Body of pancreas (tissue), 4 donors: ENCODE data around the gene SELENOW. TPM values are rescaled to one million over a fixed set of nuclear protein-coding genes. Genes with fewer than 3 reads are reported as not detected.

ENCODE experiments used
- ATAC-seq: fragments of 150-250 bp; one replicate; pipeline ENCODE4 v1.9.1; 2016
- DNase-seq, 4 donors: peaks; one replicate each; pipeline ENCODE4 v3.0.0-alpha.2; 2019
- H3K27ac ChIP-seq, 4 donors: fragments of 200-600 bp; sonication (generic); 1 replicate in 3 of 4; 2 replicates in 1 of 4; pipeline versions ENCODE4 v1.5.1 to v1.6.1; 2016 to 2019; ENCODE audit warnings: mild to moderate bottlenecking in 1 of 4, mixed read lengths in 1 of 4, moderate library complexity in 1 of 4
- H3K27me3 ChIP-seq, 2 donors: fragments of 200-600 bp; sonication (generic); one replicate each; pipeline ENCODE4 v1.6.0; 2016; ENCODE audit warnings: mild to moderate bottlenecking in 1 of 2
- H3K36me3 ChIP-seq, 2 donors: fragments of 200-600 bp; sonication (generic); replicated peaks in 1 of 2; 2 replicates each; pipeline ENCODE4 v1.5.1; 2016; ENCODE audit warnings: low read depth in 2 of 2; ENCODE audit not compliant: insufficient read depth in 1 of 2
- H3K4me1 ChIP-seq: fragments of 200-600 bp; sonication (generic); one replicate; pipeline ENCODE4 v1.6.0; 2016
- H3K4me3 ChIP-seq, 2 donors: fragments of 200-600 bp; sonication (generic); 1 replicate in 1 of 2; 2 replicates in 1 of 2; pipeline ENCODE4 v1.5.1; 2016 to 2019
- H3K9me3 ChIP-seq, 3 donors: fragments of 200-600 bp; sonication (generic); 1 replicate in 2 of 3; 2 replicates in 1 of 3; pipeline ENCODE4 v1.5.1; 2016
- POLR2A ChIP-seq, 3 donors: fragments of 450-650 bp; IDR thresholded peaks; one replicate each; pipeline ENCODE4 v1.6.1; 2016; ENCODE audit warnings: antibody characterized with exemption in 3 of 3, mild to moderate bottlenecking in 2 of 3
- WGBS, 2 donors: methylation state at CpG; one replicate each; pipeline ENCODE4 v1.1.5; 2017; 5-methylcytosine and 5-hydroxymethylcytosine counted together
- intact Hi-C: fragments of 100-400 bp; cut with DNase I; formaldehyde crosslinking; loops from one replicate; pipeline ENCODE4 v1.15.1; 2023
- total RNA-seq, 2 donors: library from RNA; depleted of rRNA; stranded (reverse); fragments of >200 nt; gene quantifications; one replicate each; pipeline ENCODE4 v1.1.0, GENCODE V29; 2016
- TF ChIP-seq, protein P1 (sequence below), 7 experiments: fragments of 450-650 bp in 4 of 7; fragments of 200-600 bp in 3 of 7; sonication (generic) in 3 of 7; IDR thresholded peaks; one replicate each; pipeline ENCODE4 v1.5.1; 2016 to 2019; ENCODE audit warnings: antibody characterized with exemption in 7 of 7

Gene SELENOW
- total RNA-seq, 2 donors from 2014 or later: 189 to 296 TPM

DNA sequence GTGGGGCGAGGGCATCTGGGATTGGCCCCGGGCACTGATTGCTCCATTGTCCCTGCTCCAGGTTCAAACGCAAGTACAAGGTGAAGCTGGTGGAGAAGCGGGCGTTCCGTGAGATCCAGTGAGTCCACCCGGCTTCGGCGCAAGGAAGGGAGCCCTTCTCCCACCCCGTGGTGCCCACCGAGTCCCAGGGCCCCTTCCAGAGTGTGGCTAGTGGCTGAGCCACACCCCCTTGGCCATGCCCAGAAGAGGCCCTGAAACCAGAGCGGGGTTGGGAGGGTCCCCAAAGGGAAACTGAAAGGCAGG, 21.9 kb upstream of the SELENOW start:
- intact Hi-C loops: loop anchor here (5.0 kb wide), 1 partner anchor 49 kb away; no protein-coding TSS in a partner anchor
- DNase-seq (no peak), ATAC-seq (no peak)
- Histone ChIP-seq H3K27me3 (no peaks in the 10 kb centered on the region), H3K4me3 (no peak overlapping the region), H3K4me1 (peaks cover 15% of the 10 kb centered on the region), H3K9me3 (no peaks in the 10 kb centered on the region), H3K27ac (peak overlapping the region in 2 of 4 donors; percentile 12 to 80), H3K36me3 (peaks cover 15 to 43% of the 10 kb centered on the region in 2 donors)
- WGBS, 2 donors: 94 to 96% methylated on average over 5 to 11 of the region's 12 CpGs
- TF ChIP-seq POLR2A (IDR thresholded peaks at IDR 0.05): no peak
- TF ChIP-seq, protein P1, sequence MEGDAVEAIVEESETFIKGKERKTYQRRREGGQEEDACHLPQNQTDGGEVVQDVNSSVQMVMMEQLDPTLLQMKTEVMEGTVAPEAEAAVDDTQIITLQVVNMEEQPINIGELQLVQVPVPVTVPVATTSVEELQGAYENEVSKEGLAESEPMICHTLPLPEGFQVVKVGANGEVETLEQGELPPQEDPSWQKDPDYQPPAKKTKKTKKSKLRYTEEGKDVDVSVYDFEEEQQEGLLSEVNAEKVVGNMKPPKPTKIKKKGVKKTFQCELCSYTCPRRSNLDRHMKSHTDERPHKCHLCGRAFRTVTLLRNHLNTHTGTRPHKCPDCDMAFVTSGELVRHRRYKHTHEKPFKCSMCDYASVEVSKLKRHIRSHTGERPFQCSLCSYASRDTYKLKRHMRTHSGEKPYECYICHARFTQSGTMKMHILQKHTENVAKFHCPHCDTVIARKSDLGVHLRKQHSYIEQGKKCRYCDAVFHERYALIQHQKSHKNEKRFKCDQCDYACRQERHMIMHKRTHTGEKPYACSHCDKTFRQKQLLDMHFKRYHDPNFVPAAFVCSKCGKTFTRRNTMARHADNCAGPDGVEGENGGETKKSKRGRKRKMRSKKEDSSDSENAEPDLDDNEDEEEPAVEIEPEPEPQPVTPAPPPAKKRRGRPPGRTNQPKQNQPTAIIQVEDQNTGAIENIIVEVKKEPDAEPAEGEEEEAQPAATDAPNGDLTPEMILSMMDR (IDR thresholded peaks at IDR 0.05): no peak

DNA sequence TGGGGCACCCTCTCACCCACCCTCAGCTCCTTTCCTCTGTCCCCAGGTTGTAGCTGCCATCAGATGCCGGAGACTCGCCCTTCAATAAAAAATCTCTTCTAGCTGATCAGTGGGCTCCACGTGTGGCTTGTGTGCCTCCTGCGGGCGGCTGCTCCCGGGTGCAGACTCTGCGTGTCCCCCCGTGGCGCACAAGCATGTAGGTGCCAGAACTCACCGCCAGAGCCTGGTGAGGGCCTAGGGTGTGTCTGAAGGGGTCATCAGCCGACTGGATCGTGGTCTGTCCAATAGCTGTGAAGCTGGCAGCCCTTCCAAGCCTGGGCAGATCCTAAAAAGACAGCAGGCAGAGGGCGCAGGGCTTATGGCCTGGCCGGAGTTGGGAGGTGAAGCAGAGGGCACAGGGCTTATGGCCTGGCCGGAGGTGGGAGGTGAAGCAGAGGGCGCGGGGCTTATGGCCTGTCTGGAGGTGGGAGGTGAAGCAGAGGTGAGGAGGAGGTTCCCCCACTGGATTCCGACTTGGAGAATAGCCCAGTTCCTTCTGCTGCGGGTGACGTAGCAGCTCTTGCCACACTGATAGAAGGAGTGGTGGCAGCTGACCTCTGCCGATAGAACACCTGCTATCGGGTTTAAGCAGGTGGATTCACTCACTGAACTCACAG, 21.4 kb upstream of the SELENOW start:
- ATAC-seq (peak; percentile 78), DNase-seq (peak; percentile 55 to 89 (median 78))
- TF ChIP-seq POLR2A (IDR thresholded peaks at IDR 0.05): no peak
- TF ChIP-seq, protein P1 (IDR thresholded peaks at IDR 0.05): no peak
- H3K27ac ChIP-seq: peak overlapping the region; percentile 11 to 80 (median 44)
- peaks cover 15% of the 10 kb centered on the region for H3K4me1 ChIP-seq
- peaks cover 15 to 40% of the 10 kb centered on the region in 2 donors for H3K36me3 ChIP-seq
- intact Hi-C loops: loop anchor here (5.0 kb wide), 1 partner anchor 50 kb away; no protein-coding TSS in a partner anchor
- no peak overlapping the region for H3K4me3 ChIP-seq
- 50 to 68% methylated on average over 11 to 21 of the region's 22 CpGs for WGBS, 2 donors
- no peaks in the 10 kb centered on the region for H3K9me3 ChIP-seq
- no peaks in the 10 kb centered on the region for H3K27me3 ChIP-seq

DNA sequence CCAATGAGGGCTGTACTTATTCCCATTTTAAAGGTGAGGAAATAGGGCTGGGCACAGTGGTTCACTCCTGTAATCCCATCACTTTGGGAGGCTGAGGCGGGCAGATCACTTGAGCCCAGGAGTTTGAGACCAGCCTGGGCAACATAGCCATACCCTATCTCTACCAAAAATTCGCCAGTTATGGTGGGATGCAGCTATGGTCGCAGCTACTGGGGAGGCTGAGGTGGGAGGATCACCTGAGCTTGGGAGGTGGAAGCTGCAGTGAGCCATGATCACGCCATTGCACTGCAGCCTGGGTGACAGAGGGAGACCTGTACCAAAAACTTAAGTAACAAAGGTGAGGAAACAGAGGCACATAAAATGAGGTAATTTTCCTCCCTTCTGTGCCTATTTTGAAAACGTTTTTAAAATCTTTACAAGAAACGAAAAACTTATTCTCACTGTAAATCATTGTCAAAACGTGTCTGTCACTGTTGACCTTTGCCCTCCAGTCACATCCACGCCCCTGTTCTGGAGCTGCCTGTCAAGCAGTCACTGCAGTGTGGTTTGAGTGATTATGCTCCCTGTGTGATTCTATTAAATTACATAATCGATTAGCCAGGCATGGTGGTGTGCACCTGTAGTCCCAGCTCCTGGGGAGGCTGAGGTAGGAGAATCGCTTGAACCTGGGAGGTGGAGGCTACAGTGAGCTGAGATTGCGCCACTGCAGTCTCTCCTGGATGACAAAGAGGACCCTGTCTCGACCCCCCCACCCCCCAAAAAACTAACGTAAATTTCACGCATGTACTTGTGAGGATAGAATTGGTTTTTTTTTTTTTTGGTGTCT, 20.7 kb upstream of the SELENOW start:
- H3K4me3 ChIP-seq: no peak overlapping the region
- peaks cover 8 to 35% of the 10 kb centered on the region in 2 donors for H3K36me3 ChIP-seq
- H3K9me3 ChIP-seq: no peaks in the 10 kb centered on the region
- peak overlapping the region; percentile 11 to 80 (median 44) for H3K27ac ChIP-seq
- no peak for TF ChIP-seq POLR2A (IDR thresholded peaks at IDR 0.05)
- TF ChIP-seq, protein P1 (IDR thresholded peaks at IDR 0.05): no peak
- intact Hi-C loops: loop anchor here (5.0 kb wide), 1 partner anchor 51 kb away; no protein-coding TSS in a partner anchor
- DNase-seq: no peak
- WGBS, 2 donors: 58 to 73% methylated on average over 11 to 14 of the region's 14 CpGs
- H3K27me3 ChIP-seq: no peaks in the 10 kb centered on the region
- ATAC-seq: no peak
- peaks cover 15% of the 10 kb centered on the region for H3K4me1 ChIP-seq

DNA sequence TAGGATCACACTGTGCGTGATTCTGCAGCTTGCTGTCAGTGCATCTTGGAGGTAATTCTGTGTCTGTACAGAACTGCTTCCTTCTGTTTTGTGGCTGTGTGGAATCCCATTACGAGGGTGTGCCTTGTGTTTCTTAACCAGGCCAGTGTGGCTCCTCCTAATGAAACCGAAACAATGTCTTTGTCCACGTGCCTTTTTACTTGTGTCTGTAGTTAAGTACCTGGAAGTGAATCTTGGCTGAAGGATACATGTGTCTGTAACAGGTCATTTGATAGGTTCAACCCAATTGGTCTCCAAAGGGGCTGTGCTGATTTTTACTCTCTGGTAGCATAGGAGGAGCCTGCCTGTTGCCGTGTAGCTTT, 20.1 kb upstream of the SELENOW start:
- TF ChIP-seq POLR2A (IDR thresholded peaks at IDR 0.05): no peak
- TF ChIP-seq, protein P1 (IDR thresholded peaks at IDR 0.05): no peak
- Histone ChIP-seq H3K4me1 (peaks cover 15% of the 10 kb centered on the region), H3K36me3 (peaks cover 8 to 31% of the 10 kb centered on the region in 2 donors), H3K4me3 (no peak overlapping the region), H3K27me3 (no peaks in the 10 kb centered on the region), H3K27ac (no peak overlapping the region), H3K9me3 (no peaks in the 10 kb centered on the region)
- DNase-seq (no peak), ATAC-seq (no peak)
- WGBS, 2 donors: 88 to 96% methylated on average over 4 to 5 of the region's 5 CpGs
- intact Hi-C loops: loop anchor here (5.0 kb wide), 1 partner anchor 51 kb away; no protein-coding TSS in a partner anchor
